Right ventricle myocardium inferior (tissue), 1 donor: ENCODE results near the gene FAM229A. TPM values are rescaled to one million over a fixed set of nuclear protein-coding genes. Genes with fewer than 3 reads are reported as not detected.

ENCODE experiments used
- ATAC-seq: fragments of 200-7000 bp; cut with Tn5 transposase; one replicate; pipeline ENCODE4 v1.9.1; 2020; ENCODE audit warnings: mild to moderate bottlenecking, moderate library complexity
- DNase-seq: peaks from one replicate; pipeline ENCODE4 v3.0.0; 2021; ENCODE audit errors: missing footprints
- intact Hi-C: fragments of 100-400 bp; cut with DNase I; formaldehyde crosslinking; loops from one replicate; pipeline ENCODE4 v1.11.0; 2022
- total RNA-seq: library from RNA; stranded (reverse); fragmentation: NEBNext Ultra II Directional; extraction: Animal tissue kit (Norgen Biotek cat#: 25700); gene quantifications from one replicate; pipeline ENCODE4 v1.2.1, GENCODE V29; 2021
- donor health status: DM: no; HTN: yes; CAD: no; lungs with severe emphysema.

FAM229A gene
- total RNA-seq, 1 donor from 2014 or later, result 2.4 TPM

DNA sequence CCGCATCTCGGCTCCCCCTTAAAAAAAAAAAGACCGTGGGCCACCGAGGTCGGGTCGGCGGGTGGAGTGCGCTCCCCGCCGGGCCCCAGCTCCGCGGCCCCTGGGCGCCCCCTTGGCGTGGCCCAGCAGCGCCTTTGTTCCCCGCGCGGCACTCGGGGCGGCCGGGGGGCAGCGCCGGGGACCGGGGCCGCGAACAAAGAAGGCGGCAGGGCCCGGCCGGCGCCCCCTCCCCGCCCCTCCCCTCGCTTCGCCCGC is 26.8 kb downstream of the FAM229A start:
- no peak for ATAC-seq
- DNase-seq, result no peak
- intact Hi-C loops, result no loop called here

DNA sequence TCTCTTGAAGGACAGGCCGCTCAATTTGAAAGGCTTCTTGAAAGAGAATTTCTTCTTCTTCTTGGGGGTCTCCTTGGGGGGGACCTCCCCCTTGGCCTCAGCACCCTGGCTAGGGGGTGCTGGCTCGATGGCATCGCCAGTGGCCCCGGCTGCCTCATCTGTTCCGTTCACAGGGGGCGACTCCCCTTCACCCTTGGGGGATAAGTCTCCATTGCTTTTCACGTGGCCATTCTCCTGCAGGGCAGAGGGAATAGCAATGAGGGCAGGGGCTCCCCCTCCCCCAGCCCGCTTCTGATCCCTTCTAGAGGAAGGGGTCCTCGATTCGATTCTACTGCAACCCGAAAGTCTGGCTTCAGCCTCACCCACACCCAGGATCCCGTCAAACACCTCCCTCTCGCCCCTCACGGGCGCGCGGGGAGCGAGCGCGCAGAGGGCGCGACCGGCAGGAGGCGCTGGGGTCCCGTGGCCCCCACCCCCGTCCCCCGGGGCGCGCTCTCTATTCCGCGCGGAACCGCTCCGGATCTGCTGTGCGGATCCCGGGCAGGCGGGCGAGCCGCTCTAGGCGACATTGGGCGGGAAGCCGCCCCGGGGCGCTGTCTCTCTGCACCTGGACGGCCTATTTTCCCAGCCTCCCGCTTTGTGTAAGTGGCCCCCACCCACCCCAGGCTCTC is 27.3 kb downstream of the FAM229A start:
- ATAC-seq (peak; percentile 35), DNase-seq (peak; percentile 80)
- intact Hi-C loops, result no loop called here

DNA sequence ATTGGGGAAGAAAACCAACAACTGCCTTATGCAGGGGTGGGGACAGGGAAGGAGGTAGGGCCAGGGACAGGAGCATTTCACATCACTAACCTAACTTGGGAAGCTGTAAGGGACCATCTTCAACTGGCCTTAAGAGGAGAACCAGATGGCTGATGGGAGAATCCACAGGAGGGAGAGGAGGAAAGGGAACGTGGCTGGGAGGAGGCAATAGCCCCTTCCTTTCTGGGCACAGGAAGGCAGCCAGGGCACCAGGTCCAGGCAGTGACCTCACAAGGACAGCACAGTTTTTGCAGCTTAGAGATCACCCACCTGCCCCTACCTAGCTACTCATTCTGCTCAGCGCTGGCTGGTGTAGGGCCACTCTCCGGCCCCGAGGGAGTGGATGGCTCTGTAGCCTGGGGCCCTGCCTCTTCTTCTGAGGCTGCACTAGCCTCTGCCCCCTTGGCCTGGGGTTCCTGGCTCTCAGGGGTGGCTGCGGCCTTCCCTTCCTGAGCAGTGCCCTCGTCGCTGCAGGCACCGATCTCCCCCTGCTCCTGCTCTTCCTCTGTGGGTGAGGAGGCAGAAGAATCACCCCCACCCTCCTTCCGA is 27.9 kb downstream of the FAM229A start:
- intact Hi-C loops, result no loop called here
- no peak for DNase-seq
- ATAC-seq, result no peak

DNA sequence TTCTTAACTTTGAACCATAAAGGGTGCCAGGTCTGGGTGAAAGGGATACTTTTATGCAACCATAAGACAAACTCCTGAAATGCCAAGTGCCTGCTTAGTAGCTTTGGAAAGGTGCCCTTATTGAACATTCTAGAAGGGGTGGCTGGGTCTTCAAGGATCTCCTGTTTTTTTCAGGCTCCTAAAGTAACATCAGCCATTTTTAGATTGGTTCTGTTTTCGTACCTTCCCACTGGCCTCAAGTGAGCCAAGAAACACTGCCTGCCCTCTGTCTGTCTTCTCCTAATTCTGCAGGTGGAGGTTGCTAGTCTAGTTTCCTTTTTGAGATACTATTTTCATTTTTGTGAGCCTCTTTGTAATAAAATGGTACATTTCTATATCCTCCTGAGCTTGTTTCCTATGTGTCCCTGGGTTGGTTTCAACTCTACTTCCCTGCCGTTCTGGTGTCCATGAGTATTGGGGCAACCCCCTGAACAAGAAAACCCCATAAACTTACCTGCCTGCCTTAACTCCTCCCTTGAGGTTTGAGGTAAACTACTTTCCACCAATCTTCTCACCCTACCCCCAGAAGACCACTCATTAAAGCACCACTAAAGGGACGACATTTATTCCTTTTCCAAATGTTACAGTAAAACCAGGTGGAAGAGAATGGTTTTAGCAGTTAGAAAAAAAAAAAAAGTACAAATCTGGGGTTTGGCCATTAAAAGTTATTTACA is 28.9 kb downstream of the FAM229A start:
- intact Hi-C loops, result no loop called here
- no peak for ATAC-seq
- DNase-seq, result no peak

DNA sequence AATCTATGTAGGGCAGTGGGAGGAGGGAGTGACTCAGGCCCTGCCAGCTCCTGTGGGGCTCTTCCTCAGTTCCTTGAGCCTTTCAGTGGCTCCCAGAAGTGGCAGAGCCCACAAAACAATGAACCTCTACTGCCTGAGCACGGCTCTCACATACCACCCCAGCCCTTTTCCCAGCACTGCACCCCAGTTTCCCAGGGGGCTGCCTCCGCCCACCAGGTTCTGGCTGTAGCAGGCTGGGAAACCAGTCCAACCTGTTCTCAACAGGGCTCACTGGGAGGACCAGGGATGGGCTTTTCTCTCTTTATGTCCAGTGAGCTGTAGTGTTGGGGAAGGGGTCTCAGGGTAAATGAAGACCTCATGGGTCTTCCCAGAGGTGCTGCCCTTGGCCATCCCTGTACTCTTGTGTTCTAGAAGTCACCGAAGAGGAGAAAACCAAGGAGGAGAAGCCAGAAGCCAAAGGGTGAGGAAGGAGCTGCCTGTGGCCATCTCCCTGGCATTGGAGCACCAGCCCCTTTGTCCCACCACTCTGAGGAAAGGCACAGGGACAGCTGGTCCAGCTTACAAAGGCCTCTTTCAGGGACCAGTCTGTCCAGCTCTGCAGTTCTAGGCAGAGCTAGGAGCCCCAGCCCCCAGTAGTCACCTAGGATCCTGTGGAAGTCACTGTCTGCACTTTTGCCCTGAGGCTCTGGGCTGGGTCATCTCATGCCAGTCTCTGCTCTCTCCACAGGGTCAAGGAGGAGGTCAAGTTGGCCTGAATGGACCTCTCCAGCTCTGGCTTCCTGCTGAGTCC is 29.8 kb downstream of the FAM229A start:
- ATAC-seq (no peak), DNase-seq (no peak)

DNA sequence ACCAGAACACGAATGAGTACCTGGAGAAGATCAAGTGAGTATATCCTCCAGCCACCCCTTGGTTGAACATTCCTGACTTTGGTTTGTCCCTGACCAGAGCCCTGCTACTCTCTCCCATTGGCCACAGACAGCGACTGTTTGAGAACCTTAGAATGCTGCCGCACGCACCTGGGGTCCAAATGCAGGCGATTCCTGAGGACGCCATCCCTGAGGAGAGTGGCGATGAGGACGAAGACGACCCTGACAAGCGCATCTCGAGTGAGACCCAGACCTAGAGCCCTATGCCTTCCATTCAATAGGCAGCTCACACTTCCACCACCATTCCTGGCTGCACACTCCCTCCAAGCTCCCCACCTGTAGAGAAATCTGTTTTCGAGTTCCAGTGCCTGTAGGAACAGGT is 30.7 kb downstream of the FAM229A start:
- ATAC-seq (no peak), DNase-seq (no peak)
- intact Hi-C loops, result no loop called here

More for the DNA sequence above, 29.8 kb downstream of the FAM229A start:
- intact Hi-C loops, result no loop called here

DNA sequence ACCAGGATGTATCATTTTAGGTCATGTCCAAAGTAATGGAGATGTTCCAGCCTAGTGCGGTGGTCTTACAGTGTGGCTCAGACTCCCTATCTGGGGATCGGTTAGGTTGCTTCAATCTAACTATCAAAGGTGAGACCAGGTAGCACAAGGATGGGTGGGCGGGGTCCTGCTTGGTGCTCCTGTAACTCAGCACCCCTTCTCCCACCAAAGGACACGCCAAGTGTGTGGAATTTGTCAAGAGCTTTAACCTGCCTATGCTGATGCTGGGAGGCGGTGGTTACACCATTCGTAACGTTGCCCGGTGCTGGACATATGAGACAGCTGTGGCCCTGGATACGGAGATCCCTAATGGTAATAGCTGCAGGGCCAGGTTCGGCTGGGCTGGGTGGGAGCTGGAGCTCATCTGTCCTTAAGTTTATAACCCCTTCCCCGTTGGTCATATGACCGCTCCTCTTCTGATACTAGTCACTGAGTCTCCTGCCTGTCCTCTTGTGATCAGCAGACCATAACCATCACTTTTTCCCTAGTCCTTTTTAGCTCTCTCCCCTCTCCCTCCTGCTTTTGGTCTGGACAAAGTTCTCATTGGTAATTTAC is 31.6 kb downstream of the FAM229A start:
- DNase-seq (no peak), ATAC-seq (no peak)
- intact Hi-C loops, result no loop called here

DNA sequence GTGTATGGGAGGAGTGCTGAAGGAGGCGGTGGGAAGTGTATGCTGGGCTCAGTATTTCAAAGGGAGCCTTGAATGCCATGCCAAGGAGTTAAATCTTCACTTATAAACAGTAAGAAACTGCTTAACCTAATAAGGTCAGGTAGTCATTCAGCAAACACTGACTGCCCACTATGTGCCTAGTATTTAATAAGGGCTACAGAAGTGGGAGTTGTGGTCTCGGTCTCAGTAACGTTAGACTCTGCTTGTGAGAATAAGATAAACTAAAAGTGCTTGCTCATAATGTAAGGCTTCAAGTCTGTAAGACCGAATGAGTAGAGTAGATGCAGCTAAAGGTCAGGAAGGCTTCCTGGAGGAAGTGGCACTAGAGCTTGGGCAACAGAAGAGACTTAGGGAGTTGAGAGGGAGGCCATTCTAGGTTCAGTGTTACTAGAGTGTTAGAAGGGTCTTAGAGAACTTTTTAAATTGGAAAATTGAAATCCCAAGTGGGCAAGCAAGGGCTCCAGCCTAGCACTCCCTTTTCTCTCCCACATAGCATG is 32.3 kb downstream of the FAM229A start:
- intact Hi-C loops, result no loop called here
- DNase-seq (no peak), ATAC-seq (no peak)

DNA sequence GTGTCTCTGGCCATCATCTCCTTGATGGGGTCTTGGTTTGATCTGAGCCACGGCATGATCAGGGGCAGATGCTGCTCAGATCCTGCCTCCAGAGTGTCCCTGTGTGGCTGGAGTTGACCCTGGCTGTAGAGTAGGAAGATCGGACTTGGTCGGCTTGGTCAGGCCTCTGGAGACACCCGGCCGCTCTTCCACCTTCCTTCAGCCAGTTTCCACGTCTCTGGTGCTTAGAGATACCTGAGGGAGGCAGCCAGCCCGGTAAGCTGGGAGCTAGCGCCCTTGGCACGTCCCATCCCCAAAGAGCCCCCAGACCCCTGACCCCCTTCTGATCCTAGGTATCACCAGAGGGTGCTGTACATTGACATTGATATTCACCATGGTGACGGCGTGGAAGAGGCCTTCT is 35.1 kb downstream of the FAM229A start:
- intact Hi-C loops, result no loop called here
- ATAC-seq, result no peak
- DNase-seq, result no peak

DNA sequence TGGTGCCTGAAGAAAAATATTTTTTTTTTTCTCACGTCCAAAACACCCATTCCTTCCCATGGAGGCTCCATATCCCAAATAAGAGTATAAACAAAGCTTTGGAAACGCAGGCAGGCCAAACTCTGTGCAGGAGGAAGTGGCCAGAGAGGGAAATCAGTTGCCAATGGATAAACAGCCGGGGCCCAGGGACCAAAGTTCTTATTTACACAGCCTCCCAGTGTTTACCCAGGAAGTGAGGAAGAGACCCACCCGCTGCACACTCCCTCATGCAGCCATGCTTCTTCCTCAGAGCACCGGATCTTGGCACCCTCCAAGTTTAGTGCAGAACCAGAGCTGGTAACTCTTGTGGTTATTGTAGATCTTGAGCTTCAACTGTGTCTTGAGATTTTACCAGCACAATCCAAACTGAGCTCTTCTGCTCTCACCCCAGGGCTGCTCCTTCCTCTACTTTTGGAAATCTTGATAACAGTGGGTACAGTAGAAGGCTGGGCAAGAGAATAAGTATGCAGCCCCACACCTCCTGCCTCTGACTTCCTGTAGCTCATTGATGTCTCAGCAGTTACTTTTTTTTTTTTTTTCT is 40.5 kb downstream of the FAM229A start:
- no peak for ATAC-seq
- intact Hi-C loops, result no loop called here
- DNase-seq, result no peak

DNA sequence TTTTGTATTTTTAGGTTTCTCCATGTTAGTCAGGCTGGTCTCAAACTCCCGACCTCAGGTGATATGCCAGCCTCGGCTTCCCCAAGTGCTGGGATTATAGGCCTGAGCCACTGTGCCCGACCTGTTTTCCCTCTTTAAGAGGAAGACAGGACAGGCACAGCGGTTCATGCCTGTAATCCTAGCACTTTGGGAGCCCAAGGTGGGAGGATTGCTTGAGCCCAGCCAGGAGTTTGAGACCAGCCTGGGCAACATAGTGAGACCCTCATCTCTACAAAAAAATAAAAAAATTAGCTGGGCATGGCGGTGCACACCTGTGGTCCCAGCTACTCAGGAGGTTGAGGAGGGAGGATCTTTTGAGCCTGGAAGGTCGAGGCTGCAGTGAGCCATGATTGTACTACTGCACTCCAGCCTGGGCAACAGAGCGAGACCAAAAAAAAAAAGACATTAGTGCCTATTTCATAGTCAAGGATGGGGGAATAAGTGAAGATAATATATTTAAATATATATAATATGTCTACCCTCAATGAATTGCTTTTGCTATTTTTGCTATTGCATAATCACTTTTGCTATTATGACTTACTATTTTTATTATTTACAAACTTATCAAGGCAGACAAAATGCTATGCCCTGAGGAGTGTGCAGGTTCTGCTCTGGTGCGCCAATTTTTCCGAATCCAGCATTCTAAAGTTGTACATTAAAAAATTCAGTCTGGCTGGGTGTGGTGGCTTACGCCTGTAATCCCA is 44.0 kb downstream of the FAM229A start:
- intact Hi-C loops, result loop anchor here (5.0 kb wide), 1 partner anchor 101 kb away; no protein-coding TSS in a partner anchor
- no peak for ATAC-seq
- DNase-seq, result no peak

DNA sequence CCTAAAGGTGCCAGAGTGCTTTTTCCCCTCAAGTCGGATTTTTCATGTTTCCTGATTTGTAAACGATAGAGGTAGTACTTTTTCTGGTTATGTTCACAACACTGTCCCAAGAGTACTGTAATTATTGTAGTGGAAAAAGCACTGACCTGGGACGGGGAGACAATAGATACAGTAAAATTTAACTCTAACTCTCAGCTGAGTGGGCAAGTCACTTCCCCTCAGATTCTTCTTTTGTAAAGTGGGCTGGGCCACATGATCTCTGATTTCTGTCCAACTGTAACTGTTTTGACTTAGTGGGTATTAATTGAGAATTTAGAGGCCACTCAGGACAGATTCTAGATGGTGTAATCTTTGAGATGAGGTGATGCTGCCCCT is 45.4 kb downstream of the FAM229A start:
- ATAC-seq (no peak), DNase-seq (no peak)
- intact Hi-C loops, result loop anchor here (5.0 kb wide), 1 partner anchor 100 kb away; no protein-coding TSS in a partner anchor

DNA sequence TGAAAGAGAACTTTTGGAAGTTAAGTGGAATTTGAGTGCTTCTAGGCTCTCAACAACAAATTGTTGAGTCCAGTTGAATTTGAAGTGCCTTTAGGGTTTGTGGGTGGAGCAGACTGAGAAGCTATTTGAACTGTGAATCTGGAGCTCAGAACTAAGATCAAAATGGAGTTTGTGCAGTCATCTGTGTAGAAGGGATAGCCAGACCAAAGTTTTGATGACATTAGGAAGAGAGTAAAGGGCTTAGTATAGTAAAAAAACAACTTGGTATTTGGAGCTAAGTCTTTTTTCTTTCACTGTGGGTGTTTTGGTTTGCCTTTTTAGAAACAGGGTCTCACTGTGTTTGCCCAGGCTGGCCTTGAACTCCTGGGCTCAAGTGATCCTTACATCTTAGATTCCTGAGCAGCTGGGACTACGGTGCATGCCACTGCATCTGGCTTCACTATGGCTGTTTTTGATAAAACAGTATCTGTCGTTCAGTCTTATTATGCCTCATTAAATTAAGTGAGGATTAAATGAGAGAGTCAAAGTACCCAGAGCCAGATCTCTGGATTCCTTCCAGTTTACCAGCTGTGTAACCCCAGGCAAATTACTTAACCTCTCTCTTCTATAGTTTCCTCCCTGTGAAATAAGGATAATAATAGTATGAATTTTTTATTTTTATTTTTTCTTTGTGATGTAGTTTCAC is 50.4 kb downstream of the FAM229A start:
- intact Hi-C loops, result loop anchor here (5.0 kb wide), 1 partner anchor 60 kb away; the partner anchor contains the start of gene LCK
- no peak for ATAC-seq

More for the DNA sequence above, 50.4 kb downstream of the FAM229A start:
- DNase-seq, result no peak

Other genes with a start within 250 kb of the FAM229A start
- 17.4 TPM for gene TXLNA, start 182.8 kb downstream of the FAM229A start, total RNA-seq
- gene CCDC28B, start 161.9 kb downstream of the FAM229A start, total RNA-seq, result 25.8 TPM
- 0.81 TPM for gene IQCC, start 156.8 kb downstream of the FAM229A start, total RNA-seq
- not detected for gene DCDC2B, start 153.4 kb downstream of the FAM229A start, total RNA-seq
- gene TMEM234, start 140.1 kb downstream of the FAM229A start, total RNA-seq, result 8.8 TPM
- gene EIF3I, start 140.1 kb downstream of the FAM229A start, total RNA-seq, result 108 TPM
- gene FAM167B, start 115.3 kb downstream of the FAM229A start, total RNA-seq, result 10.5 TPM
- gene LCK, start 111.2 kb downstream of the FAM229A start, total RNA-seq, result 0.57 TPM
- 40.6 TPM for gene HDAC1, start 70.4 kb downstream of the FAM229A start, total RNA-seq
- 28.5 TPM for gene MARCKSL1, start 26.3 kb downstream of the FAM229A start, total RNA-seq
- gene TSSK3, start 54 bp upstream of the FAM229A start, total RNA-seq, result 1.2 TPM
- 41.8 TPM for gene BSDC1, start 32.0 kb upstream of the FAM229A start, total RNA-seq
- not detected for gene ZBTB8B, start 102.6 kb upstream of the FAM229A start, total RNA-seq
- gene ZBTB8A, start 176.9 kb upstream of the FAM229A start, total RNA-seq, result 2.8 TPM